ENCODE data around the gene TTF1. TPM values are rescaled to one million over a fixed set of nuclear protein-coding genes. Genes with fewer than 3 reads are reported as not detected.

Gene TTF1
- total and polyA plus RNA-seq, 9 of the 15 experiments (the other 6 are each of a cell fraction or from before 2014, with no cell fraction given), result 9.0 to 18.5 (median 15.8) TPM

DNA sequence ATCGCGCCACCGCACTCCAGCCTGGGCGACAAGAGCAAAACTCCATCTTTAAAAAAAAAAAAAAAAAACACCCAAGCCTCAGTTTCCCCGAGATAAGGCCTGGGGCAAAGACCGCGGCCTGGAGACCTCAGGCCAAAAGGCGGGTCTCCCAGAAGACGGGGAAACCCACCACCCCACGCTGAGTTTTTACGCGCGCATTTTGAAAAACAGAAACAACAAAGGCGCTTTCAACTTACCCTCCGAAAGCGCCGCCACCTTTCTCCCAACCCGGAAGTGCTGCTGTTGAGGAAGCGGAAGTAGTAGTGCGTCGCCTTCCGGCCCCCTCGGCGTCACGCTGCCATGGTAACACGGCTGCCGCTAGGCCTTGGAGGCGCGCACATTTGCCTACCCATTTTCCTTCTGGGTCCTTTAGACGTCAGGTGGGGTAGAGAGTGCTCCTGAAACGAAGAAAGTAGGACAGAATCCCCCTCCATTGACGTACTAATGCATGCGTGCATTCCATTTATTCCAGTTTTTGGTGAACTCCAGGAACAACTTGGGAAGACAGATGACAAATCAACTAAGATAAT lies at the start of gene TTF1 (continued):
- TF ChIP-seq, protein P1, sequence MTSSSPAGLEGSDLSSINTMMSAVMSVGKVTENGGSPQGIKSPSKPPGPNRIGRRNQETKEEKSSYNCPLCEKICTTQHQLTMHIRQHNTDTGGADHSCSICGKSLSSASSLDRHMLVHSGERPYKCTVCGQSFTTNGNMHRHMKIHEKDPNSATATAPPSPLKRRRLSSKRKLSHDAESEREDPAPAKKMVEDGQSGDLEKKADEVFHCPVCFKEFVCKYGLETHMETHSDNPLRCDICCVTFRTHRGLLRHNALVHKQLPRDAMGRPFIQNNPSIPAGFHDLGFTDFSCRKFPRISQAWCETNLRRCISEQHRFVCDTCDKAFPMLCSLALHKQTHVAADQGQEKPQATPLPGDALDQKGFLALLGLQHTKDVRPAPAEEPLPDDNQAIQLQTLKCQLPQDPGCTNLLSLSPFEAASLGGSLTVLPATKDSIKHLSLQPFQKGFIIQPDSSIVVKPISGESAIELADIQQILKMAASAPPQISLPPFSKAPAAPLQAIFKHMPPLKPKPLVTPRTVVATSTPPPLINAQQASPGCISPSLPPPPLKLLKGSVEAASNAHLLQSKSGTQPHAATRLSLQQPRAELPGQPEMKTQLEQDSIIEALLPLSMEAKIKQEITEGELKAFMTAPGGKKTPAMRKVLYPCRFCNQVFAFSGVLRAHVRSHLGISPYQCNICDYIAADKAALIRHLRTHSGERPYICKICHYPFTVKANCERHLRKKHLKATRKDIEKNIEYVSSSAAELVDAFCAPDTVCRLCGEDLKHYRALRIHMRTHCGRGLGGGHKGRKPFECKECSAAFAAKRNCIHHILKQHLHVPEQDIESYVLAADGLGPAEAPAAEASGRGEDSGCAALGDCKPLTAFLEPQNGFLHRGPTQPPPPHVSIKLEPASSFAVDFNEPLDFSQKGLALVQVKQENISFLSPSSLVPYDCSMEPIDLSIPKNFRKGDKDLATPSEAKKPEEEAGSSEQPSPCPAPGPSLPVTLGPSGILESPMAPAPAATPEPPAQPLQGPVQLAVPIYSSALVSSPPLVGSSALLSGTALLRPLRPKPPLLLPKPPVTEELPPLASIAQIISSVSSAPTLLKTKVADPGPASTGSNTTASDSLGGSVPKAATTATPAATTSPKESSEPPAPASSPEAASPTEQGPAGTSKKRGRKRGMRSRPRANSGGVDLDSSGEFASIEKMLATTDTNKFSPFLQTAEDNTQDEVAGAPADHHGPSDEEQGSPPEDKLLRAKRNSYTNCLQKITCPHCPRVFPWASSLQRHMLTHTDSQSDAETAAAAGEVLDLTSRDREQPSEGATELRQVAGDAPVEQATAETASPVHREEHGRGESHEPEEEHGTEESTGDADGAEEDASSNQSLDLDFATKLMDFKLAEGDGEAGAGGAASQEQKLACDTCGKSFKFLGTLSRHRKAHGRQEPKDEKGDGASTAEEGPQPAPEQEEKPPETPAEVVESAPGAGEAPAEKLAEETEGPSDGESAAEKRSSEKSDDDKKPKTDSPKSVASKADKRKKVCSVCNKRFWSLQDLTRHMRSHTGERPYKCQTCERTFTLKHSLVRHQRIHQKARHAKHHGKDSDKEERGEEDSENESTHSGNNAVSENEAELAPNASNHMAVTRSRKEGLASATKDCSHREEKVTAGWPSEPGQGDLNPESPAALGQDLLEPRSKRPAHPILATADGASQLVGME (CRISPR knock-in tag; IDR thresholded peaks at IDR 0.05), result no peak
- TF ChIP-seq FOXA1 (IDR thresholded peaks at IDR 0.05; ENCODE audit: borderline replicate concordance), result no peak
- peak; percentile 67 for TF ChIP-seq ETV1 (tag; conservative IDR thresholded peaks at IDR 0.05; ENCODE audit: low read depth)
- no peak for TF ChIP-seq SRSF1 (IDR thresholded peaks at IDR 0.05; ENCODE audit: low read depth, low read length)
- peak; percentile 98 for TF ChIP-seq ZBTB40 (IDR thresholded peaks at IDR 0.05)
- TF ChIP-seq ZBTB40 (CRISPR knock-in tag; IDR thresholded peaks at IDR 0.05), result no peak
- TF ChIP-seq C11orf30 (IDR thresholded peaks at IDR 0.05; ENCODE audit: low read depth), result peak; percentile 66; the same call in 1 of the 2 replicates
- TF ChIP-seq RFX1 (IDR thresholded peaks at IDR 0.05), result peak; percentile 98
- peak; percentile 39 to 96; a peak in 2 of 4 replicates for TF ChIP-seq HDAC1 (IDR thresholded peaks at IDR 0.05)
- TF ChIP-seq, protein P2, sequence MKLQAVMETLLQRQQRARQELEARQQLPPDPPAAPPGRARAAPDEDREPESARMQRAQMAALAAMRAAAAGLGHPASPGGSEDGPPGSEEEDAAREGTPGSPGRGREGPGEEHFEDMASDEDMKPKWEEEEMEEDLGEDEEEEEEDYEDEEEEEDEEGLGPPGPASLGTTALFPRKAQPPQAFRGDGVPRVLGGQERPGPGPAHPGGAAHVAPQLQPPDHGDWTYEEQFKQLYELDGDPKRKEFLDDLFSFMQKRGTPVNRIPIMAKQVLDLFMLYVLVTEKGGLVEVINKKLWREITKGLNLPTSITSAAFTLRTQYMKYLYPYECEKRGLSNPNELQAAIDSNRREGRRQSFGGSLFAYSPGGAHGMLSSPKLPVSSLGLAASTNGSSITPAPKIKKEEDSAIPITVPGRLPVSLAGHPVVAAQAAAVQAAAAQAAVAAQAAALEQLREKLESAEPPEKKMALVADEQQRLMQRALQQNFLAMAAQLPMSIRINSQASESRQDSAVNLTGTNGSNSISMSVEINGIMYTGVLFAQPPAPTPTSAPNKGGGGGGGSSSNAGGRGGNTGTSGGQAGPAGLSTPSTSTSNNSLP (IDR thresholded peaks at IDR 0.05; ENCODE audit: borderline replicate concordance, low read depth, low read length), result no peak
- peak; percentile 96 for TF ChIP-seq NR2C1 (IDR thresholded peaks at IDR 0.05)
- TF ChIP-seq NR2C1 (tag; IDR thresholded peaks at IDR 0.05), result peak; percentile 97

Data from K562 (cell line).